HEK293T (cell line): ENCODE results near the gene ARTN.

ENCODE experiments used
- CTCF ChIA-PET: fragments of 350-600 bp; formaldehyde crosslinking; extraction: SDS; loops from one replicate; lab custom pipeline; 2021; ENCODE audit warnings: antibody characterized with exemption, inconsistent platforms; lab: Yijun Ruan, JAX
- POLR2A ChIA-PET: fragments of 350-600 bp; formaldehyde crosslinking; extraction: SDS; loops from one replicate; lab custom pipeline; 2020; ENCODE audit warnings: antibody characterized with exemption, inconsistent platforms; lab: Yijun Ruan, JAX
- DNase-seq: peaks from one replicate; pipeline ENCODE4 v3.0.0; 2012; ENCODE audit warnings: mixed read lengths; ENCODE audit errors: extremely low spot score
- ARNT ChIP-seq: fragments of 450-650 bp; IDR thresholded peaks from 2 replicates; pipeline ENCODE4 v1.6.1; 2017; ENCODE audit warnings: mild to moderate bottlenecking
- BHLHE40 ChIP-seq: fragments of 450-650 bp; IDR thresholded peaks from 2 replicates; pipeline ENCODE4 v1.6.1; 2016; ENCODE audit warnings: mild to moderate bottlenecking, moderate library complexity, borderline replicate concordance
- CTBP1 ChIP-seq: fragments of 450-650 bp; IDR thresholded peaks from 2 replicates; pipeline ENCODE4 v1.6.1; 2016; ENCODE audit warnings: borderline replicate concordance
- ELF4 ChIP-seq: fragments of 450-650 bp; IDR thresholded peaks from 2 replicates; pipeline ENCODE4 v1.6.1; 2017; ENCODE audit warnings: antibody characterized with exemption
- FOXA1 ChIP-seq: fragments of 450-650 bp; IDR thresholded peaks from 2 replicates; pipeline ENCODE4 v1.6.1; 2016; ENCODE audit warnings: mild to moderate bottlenecking
- FOXK2 ChIP-seq: fragments of 450-650 bp; IDR thresholded peaks from 2 replicates; pipeline ENCODE4 v1.6.1; 2016; ENCODE audit warnings: mild to moderate bottlenecking
- FOXM1 ChIP-seq: fragments of 450-650 bp; IDR thresholded peaks from 2 replicates; pipeline ENCODE4 v1.6.1; 2017; ENCODE audit warnings: mild to moderate bottlenecking, borderline replicate concordance
- HDGF ChIP-seq: fragments of 450-650 bp; IDR thresholded peaks from 2 replicates; pipeline ENCODE4 v1.6.1; 2017; ENCODE audit warnings: antibody characterized with exemption, borderline replicate concordance
- L3MBTL2 ChIP-seq: fragments of 450-650 bp; conservative IDR thresholded peaks from 2 replicates; pipeline ENCODE4 v1.6.1; 2016; ENCODE audit warnings: mild to moderate bottlenecking
- LEF1 ChIP-seq: fragments of 450-650 bp; IDR thresholded peaks from 2 replicates; pipeline ENCODE4 v1.6.1; 2017; ENCODE audit warnings: mild to moderate bottlenecking, borderline replicate concordance
- NFRKB ChIP-seq: fragments of 450-650 bp; IDR thresholded peaks from 2 replicates; pipeline ENCODE4 v1.6.1; 2016; ENCODE audit warnings: mild to moderate bottlenecking, moderate library complexity
- PKNOX1 ChIP-seq: fragments of 450-650 bp; IDR thresholded peaks from 2 replicates; pipeline ENCODE4 v1.6.1; 2016
- SP1 ChIP-seq: fragments of 450-650 bp; IDR thresholded peaks from 2 replicates; pipeline ENCODE4 v1.6.1; 2017
- SUZ12 ChIP-seq: fragments of 450-650 bp; IDR thresholded peaks from 2 replicates; pipeline ENCODE4 v1.6.1; 2016; ENCODE audit warnings: mild to moderate bottlenecking
- TARDBP ChIP-seq: fragments of 450-650 bp; IDR thresholded peaks from 2 replicates; pipeline ENCODE4 v1.6.1; 2016
- ZNF384 ChIP-seq: fragments of 450-650 bp; IDR thresholded peaks from 2 replicates; pipeline ENCODE4 v1.6.1; 2016

ARTN gene

GRCh38 chr1:43937179-43937865 is 3.7 kb downstream of the ARTN start:
- TF ChIP-seq HDGF (no peak), FOXK2 (no peak), PKNOX1 (no peak), ARNT (no peak), LEF1 (no peak), SP1 (no peak), BHLHE40 (no peak), NFRKB (no peak), L3MBTL2 (no peak), CTBP1 (no peak), FOXM1 (no peak), FOXA1 (no peak), ELF4 (no peak), SUZ12 (no peak), ZNF384 (no peak), TARDBP (no peak)
- CTCF ChIA-PET = interaction anchor here (0.8 kb wide), 1 partner anchor 174 kb away, joined by 3 read pairs; no protein-coding TSS in a partner anchor
- POLR2A ChIA-PET = no interaction called here
- no peak for DNase-seq

GRCh38 chr1:43938383-43938782 is 4.8 kb downstream of the ARTN start:
- no peak for TF ChIP-seq BHLHE40
- no peak for TF ChIP-seq NFRKB
- no peak for TF ChIP-seq CTBP1
- TF ChIP-seq L3MBTL2 = no peak
- TF ChIP-seq PKNOX1 = no peak
- no peak for TF ChIP-seq FOXM1
- no peak for TF ChIP-seq TARDBP
- TF ChIP-seq ARNT = no peak
- no peak for TF ChIP-seq FOXK2
- TF ChIP-seq ZNF384 = no peak
- TF ChIP-seq ELF4 = no peak
- TF ChIP-seq SP1 = no peak
- TF ChIP-seq FOXA1 = no peak
- TF ChIP-seq HDGF = no peak
- no peak for TF ChIP-seq LEF1
- no peak for TF ChIP-seq SUZ12
- CTCF ChIA-PET = interaction anchor here (0.7 kb wide), 1 partner anchor 110 kb away, joined by 3 read pairs; no protein-coding TSS in a partner anchor
- POLR2A ChIA-PET = no interaction called here
- no peak for DNase-seq

- TF ChIP-seq PKNOX1 (no peak), ZNF384 (no peak), LEF1 (no peak), HDGF (no peak), SP1 (no peak)
- CTCF ChIA-PET = interaction anchor here (1.0 kb wide), 1 partner anchor 9 kb away, joined by 3 read pairs; no protein-coding TSS in a partner anchor
- no peak for DNase-seq
- POLR2A ChIA-PET = interaction anchor here (1.1 kb wide), 1 partner anchor 36 kb away, joined by 5 read pairs; no protein-coding TSS in a partner anchor
These were observed 5.4 kb downstream of the ARTN start for GRCh38 chr1:43938892-43939587.

- ChIA-PET CTCF (interaction anchor here (1.0 to 5.1 kb wide), 3 partner anchors 8 to 105 kb away, joined by 3 to 33 read pairs (median 3); no protein-coding TSS in a partner anchor), POLR2A (interaction anchor here (2.5 kb wide), 1 partner anchor 292 kb away, joined by 7 read pairs; the partner anchor contains the start of gene KDM4A)
These were observed 8.8 kb downstream of the ARTN start for GRCh38 chr1:43942411-43942810.

More at GRCh38 chr1:43942411-43942810, 8.8 kb downstream of the ARTN start:
- no peak for DNase-seq
- TF ChIP-seq HDGF = no peak
- TF ChIP-seq LEF1 = no peak
- TF ChIP-seq FOXA1 = no peak
- no peak for TF ChIP-seq FOXK2
- no peak for TF ChIP-seq ELF4
- no peak for TF ChIP-seq L3MBTL2
- no peak for TF ChIP-seq ZNF384
- no peak for TF ChIP-seq FOXM1
- no peak for TF ChIP-seq CTBP1
- TF ChIP-seq PKNOX1 = no peak
- TF ChIP-seq SP1 = no peak
- TF ChIP-seq SUZ12 = no peak
- TF ChIP-seq TARDBP = no peak
- TF ChIP-seq ARNT = no peak
